AG10803 (cell line): ENCODE measurements around the gene ITGB5.

Experiments
- DNase-seq: peaks from one replicate; pipeline ENCODE4 v3.0.0; 2010; ENCODE audit warnings: low read depth
- H3K4me3 ChIP-seq: 2 replicates; pipeline ENCODE4 v1.5.1; 2011; ENCODE audit warnings: mild to moderate bottlenecking, low read length, control low read depth
- CTCF ChIP-seq: conservative IDR thresholded peaks from 2 replicates; pipeline ENCODE4 v1.5.1; 2011; ENCODE audit warnings: mild to moderate bottlenecking, low read length, control low read depth, inconsistent platforms

The ITGB5 gene

GRCh38 chr3:124722589-124722988, 164.6 kb downstream of the ITGB5 start:
- DNase-seq, result no peak
- no peak for TF ChIP-seq CTCF
- no peak overlapping the region for H3K4me3 ChIP-seq

- DNase-seq, result peak; percentile 47
- TF ChIP-seq CTCF, result no peak
- no peak overlapping the region for H3K4me3 ChIP-seq
Observed at GRCh38 chr3:124714223-124714853, 172.8 kb downstream of the ITGB5 start.
